SH-SY5Y (cell line): ENCODE results near the gene ADGRD2.

Experiments
- GATA2 ChIP-seq: IDR thresholded peaks from 2 replicates; pipeline ENCODE4 v1.6.1; 2011; ENCODE audit warnings: mild to moderate bottlenecking, low read depth, low read length
- GATA3 ChIP-seq: IDR thresholded peaks from 2 replicates; pipeline ENCODE4 v1.6.1; 2011; ENCODE audit warnings: low read depth, mild to moderate bottlenecking, low read length, moderate library complexity

DNA sequence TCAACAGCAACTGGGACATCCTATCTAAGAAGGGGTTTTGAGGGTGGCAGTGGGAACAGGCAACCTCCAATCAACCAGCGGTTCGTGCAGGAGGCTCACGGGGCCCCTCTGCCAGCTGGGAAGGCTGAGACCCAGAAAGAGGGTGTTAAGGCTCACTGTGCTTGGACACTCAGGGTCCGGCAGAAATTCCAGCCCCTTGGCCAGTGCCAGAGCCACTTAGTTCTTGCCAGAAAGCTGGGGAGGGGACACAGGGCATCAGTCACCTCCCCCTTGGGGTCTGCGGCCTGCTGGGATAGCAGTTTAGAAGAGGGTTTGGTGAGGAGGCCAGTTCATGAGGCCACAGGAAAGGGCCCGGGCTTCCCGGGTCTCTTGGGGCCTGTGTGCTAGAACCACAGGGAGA, 20.5 kb downstream of the ADGRD2 start:
- TF ChIP-seq GATA2, result no peak
- TF ChIP-seq GATA3, result no peak
